Measurements from ENCODE around the gene THUMPD1.
"Not testable (repeated sequence)": the region's sequence is repeated elsewhere in the genome, so short reads cannot be mapped to it uniquely, and the experiment has no call there.

GRCh38 chr16:20764448-20764847, 22.8 kb upstream of the THUMPD1 start:
- TF ChIP-seq CTCF, POLR2A (IDR thresholded peaks at IDR 0.05): not testable (repeated sequence)

All from adrenal gland (tissue), 5 donors.